IPS DF 6.9 (cell line): ENCODE data around the gene CA11.
"Not testable (repeated sequence)": the region's sequence is repeated elsewhere in the genome, so short reads cannot be mapped to it uniquely, and the experiment has no call there.

Source experiments
- DNase-seq: peaks from one replicate; pipeline ENCODE4 v3.0.0-alpha.2; 2013; ENCODE audit warnings: low read depth, low spot score
- H3K27ac ChIP-seq: one replicate; pipeline ENCODE4 v1.5.1; 2013; ENCODE audit warnings: low read length, control low read depth
- H3K27me3 ChIP-seq: 2 replicates; pipeline ENCODE4 v1.6.1; 2013; ENCODE audit warnings: mild to moderate bottlenecking, low read length; ENCODE audit not compliant: control insufficient read depth, insufficient read depth
- H3K36me3 ChIP-seq: 2 replicates; pipeline ENCODE4 v1.6.1; 2013; ENCODE audit warnings: low read length; ENCODE audit not compliant: control insufficient read depth, insufficient read depth
- H3K4me1 ChIP-seq: 2 replicates; pipeline ENCODE4 v1.6.1; 2013; ENCODE audit warnings: low read length; ENCODE audit not compliant: control insufficient read depth, insufficient read depth
- H3K4me3 ChIP-seq: 2 replicates; pipeline ENCODE4 v1.5.1; 2013; ENCODE audit warnings: mild to moderate bottlenecking, low read length
- H3K9me3 ChIP-seq: 2 replicates; pipeline ENCODE4 v1.6.1; 2013; ENCODE audit warnings: low read length, inconsistent platforms; ENCODE audit not compliant: control insufficient read depth, insufficient read depth
- WGBS: extraction: QIAGEN DNeasy Blood & Tissue Kit; methylation state at CpG from one replicate; pipeline ENCODE4 v1.1.7; 2013; ENCODE audit warnings: mixed read lengths, missing lambda C conversion rate; ENCODE audit not compliant: insufficient read length, insufficient coverage; 5-methylcytosine and 5-hydroxymethylcytosine counted together

Gene CA11

GRCh38 chr19:48635263-48635965 is 10.6 kb downstream of the CA11 start:
- DNase-seq, result no peak
- Histone ChIP-seq H3K4me3 (peak overlapping the region; percentile 58), H3K4me1 (peaks cover 16% of the 10 kb centered on the region; the same call in 1 of the 2 replicates), H3K27ac (no peak overlapping the region), H3K36me3 (no peaks in the 10 kb centered on the region), H3K9me3 (no peaks in the 10 kb centered on the region), H3K27me3 (no peaks in the 10 kb centered on the region; the same call in 1 of the 2 replicates)
- no CpG with 5 or more reads among the region's 67 CpGs for WGBS

- WGBS, result no CpG with 5 or more reads among the region's 37 CpGs
- H3K27ac ChIP-seq, result no peak overlapping the region
- DNase-seq, result peak; percentile 85
- H3K4me1 ChIP-seq, result peaks cover 15% of the 10 kb centered on the region; the same call in 1 of the 2 replicates
- no peaks in the 10 kb centered on the region; the same call in 1 of the 2 replicates for H3K27me3 ChIP-seq
- H3K4me3 ChIP-seq, result no peak overlapping the region; the same call in 1 of the 2 replicates
- H3K9me3 ChIP-seq, result no peaks in the 10 kb centered on the region
- H3K36me3 ChIP-seq, result no peaks in the 10 kb centered on the region
Measured at GRCh38 chr19:48634424-48635262, 11.3 kb downstream of the CA11 start.

GRCh38 chr19:48634036-48634342 is 12.0 kb downstream of the CA11 start:
- no CpG with 5 or more reads among the region's 7 CpGs for WGBS
- peaks cover 15% of the 10 kb centered on the region for H3K4me1 ChIP-seq
- H3K4me3 ChIP-seq, result no peak overlapping the region
- H3K9me3 ChIP-seq, result no peaks in the 10 kb centered on the region
- H3K36me3 ChIP-seq, result peaks cover 2% of the 10 kb centered on the region; the same call in 1 of the 2 replicates
- DNase-seq, result no peak
- no peaks in the 10 kb centered on the region; the same call in 1 of the 2 replicates for H3K27me3 ChIP-seq
- no peak overlapping the region for H3K27ac ChIP-seq

GRCh38 chr19:48633148-48634035 is 12.6 kb downstream of the CA11 start:
- no peak overlapping the region for H3K4me3 ChIP-seq

GRCh38 chr19:48632692-48633147 is 13.3 kb downstream of the CA11 start:
- Histone ChIP-seq H3K36me3 (peaks cover 5% of the 10 kb centered on the region; the same call in 1 of the 2 replicates), H3K4me1 (peaks cover 12% of the 10 kb centered on the region), H3K4me3 (no peak overlapping the region), H3K27ac (no peak overlapping the region), H3K9me3 (no peaks in the 10 kb centered on the region), H3K27me3 (no peaks in the 10 kb centered on the region; the same call in 1 of the 2 replicates)
- DNase-seq, result no peak

More at GRCh38 chr19:48633148-48634035, 12.6 kb downstream of the CA11 start:
- Histone ChIP-seq H3K36me3 (peaks cover 5% of the 10 kb centered on the region; the same call in 1 of the 2 replicates), H3K9me3 (no peaks in the 10 kb centered on the region), H3K4me1 (peaks cover 13% of the 10 kb centered on the region), H3K27ac (no peak overlapping the region), H3K27me3 (no peaks in the 10 kb centered on the region; the same call in 1 of the 2 replicates)
- WGBS, result no CpG with 5 or more reads among the region's 22 CpGs
- no peak for DNase-seq

GRCh38 chr19:48632286-48632685 is 13.7 kb downstream of the CA11 start:
- WGBS, result no CpG with 5 or more reads among the region's 11 CpGs
- not testable (repeated sequence) for DNase-seq, H3K27me3 ChIP-seq, H3K4me3 ChIP-seq, H3K36me3 ChIP-seq, H3K27ac ChIP-seq, H3K9me3 ChIP-seq
- peaks cover 12% of the 10 kb centered on the region for H3K4me1 ChIP-seq

- peaks cover 5% of the 10 kb centered on the region; the same call in 1 of the 2 replicates for H3K36me3 ChIP-seq
- H3K4me1 ChIP-seq, result peaks cover 12% of the 10 kb centered on the region
- no peak for DNase-seq
- WGBS, result no CpG with 5 or more reads among the region's 3 CpGs
- no peaks in the 10 kb centered on the region for H3K9me3 ChIP-seq
- no peaks in the 10 kb centered on the region; the same call in 1 of the 2 replicates for H3K27me3 ChIP-seq
- H3K4me3 ChIP-seq, result no peak overlapping the region
- no peak overlapping the region for H3K27ac ChIP-seq
Measured at GRCh38 chr19:48631225-48631624, 14.8 kb downstream of the CA11 start.

GRCh38 chr19:48630296-48631063 is 15.5 kb downstream of the CA11 start:
- WGBS, result no CpG with 5 or more reads among the region's 47 CpGs
- no peaks in the 10 kb centered on the region for H3K27me3 ChIP-seq
- DNase-seq, result no peak
- peak overlapping the region; percentile 6; the same call in 1 of the 2 replicates for H3K4me3 ChIP-seq
- no peak overlapping the region for H3K27ac ChIP-seq
- H3K9me3 ChIP-seq, result no peaks in the 10 kb centered on the region
- peaks cover 12% of the 10 kb centered on the region for H3K4me1 ChIP-seq
- H3K36me3 ChIP-seq, result peaks cover 11% of the 10 kb centered on the region; the same call in 1 of the 2 replicates

GRCh38 chr19:48629599-48630295 is 16.2 kb downstream of the CA11 start:
- Histone ChIP-seq H3K27me3 (no peaks in the 10 kb centered on the region), H3K9me3 (no peaks in the 10 kb centered on the region), H3K4me1 (peaks cover 13% of the 10 kb centered on the region), H3K27ac (no peak overlapping the region), H3K36me3 (peaks cover 11% of the 10 kb centered on the region; the same call in 1 of the 2 replicates), H3K4me3 (no peak overlapping the region)
- DNase-seq, result peak; percentile 98
- no CpG with 5 or more reads among the region's 48 CpGs for WGBS
